GM18873 (cell line): ENCODE results near the gene GLB1L2.

ENCODE experiments used
- ATAC-seq: cut with Tn5 transposase; IDR thresholded peaks from one replicate; pipeline ENCODE4 v1.9.1; 2021; ENCODE audit warnings: mild to moderate bottlenecking, moderate library complexity, moderate number of reproducible peaks; ENCODE audit not compliant: unreplicated experiment, low FRiP score

GLB1L2 gene

GRCh38 chr11:134380785-134381184 is 49.0 kb downstream of the GLB1L2 start:
- ATAC-seq = no peak

DNA sequence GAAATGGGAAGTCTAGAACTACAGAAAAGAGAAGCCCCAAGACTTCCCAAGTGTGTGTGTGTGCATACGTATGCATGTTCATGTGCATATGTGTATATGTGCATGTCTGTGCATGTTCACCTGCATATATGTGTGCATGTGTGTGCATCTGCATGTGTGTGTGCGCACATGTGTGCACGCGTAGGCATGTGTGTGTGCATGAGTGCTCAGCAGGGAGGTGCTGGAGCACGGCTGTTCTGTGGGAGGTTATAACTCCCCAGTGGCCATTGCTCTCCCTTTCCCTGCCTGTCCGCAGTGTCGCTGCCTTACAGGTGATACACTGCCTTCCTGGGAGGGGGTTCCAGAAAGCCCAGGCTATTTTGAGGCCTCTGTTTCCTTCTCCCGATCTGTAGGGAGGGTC is 50.5 kb downstream of the GLB1L2 start:
- no peak for ATAC-seq

DNA sequence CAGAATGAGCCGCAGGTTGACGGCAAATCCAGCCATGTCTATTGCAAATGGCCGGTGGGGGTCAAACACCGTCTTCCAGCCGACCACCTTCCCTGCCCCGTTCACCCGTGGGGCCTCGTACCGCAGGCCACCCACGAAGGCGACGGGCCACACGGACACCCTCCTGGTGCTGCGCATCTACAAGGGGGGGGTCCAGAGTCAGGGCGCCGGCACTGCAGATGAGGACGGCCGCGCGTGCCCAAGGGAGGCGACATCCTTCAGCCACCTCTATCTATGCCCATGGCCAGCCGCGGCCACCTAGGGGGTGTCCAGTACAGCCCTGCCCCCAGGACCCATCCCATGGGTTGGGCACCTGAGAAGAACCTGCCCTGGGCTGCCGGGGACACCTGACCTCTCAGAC is 51.0 kb downstream of the GLB1L2 start:
- no peak for ATAC-seq

- no peak for ATAC-seq
Measured at GRCh38 chr11:134383576-134384221, 51.9 kb downstream of the GLB1L2 start.

DNA sequence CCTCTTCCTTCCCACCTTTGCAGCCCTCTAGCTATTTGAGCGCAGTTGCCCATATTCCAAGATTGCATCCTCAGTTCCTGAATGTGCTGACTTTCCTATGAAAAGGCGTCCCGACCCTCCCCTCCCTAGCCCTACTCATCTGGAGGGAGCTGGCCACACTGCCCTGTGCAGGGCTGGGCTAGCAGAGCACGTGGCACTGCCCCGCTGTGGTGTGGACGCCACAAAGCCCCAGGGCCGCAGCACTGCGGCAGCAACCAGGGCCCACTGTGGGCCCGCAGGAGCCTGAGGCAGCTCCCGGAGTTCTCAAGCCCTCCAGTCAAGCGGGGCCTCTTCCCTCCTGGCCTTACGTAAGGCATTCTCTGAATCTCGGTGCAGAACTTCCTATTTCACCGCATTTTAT is 52.6 kb downstream of the GLB1L2 start:
- ATAC-seq = no peak

GRCh38 chr11:134385171-134385570 is 53.4 kb downstream of the GLB1L2 start:
- no peak for ATAC-seq

DNA sequence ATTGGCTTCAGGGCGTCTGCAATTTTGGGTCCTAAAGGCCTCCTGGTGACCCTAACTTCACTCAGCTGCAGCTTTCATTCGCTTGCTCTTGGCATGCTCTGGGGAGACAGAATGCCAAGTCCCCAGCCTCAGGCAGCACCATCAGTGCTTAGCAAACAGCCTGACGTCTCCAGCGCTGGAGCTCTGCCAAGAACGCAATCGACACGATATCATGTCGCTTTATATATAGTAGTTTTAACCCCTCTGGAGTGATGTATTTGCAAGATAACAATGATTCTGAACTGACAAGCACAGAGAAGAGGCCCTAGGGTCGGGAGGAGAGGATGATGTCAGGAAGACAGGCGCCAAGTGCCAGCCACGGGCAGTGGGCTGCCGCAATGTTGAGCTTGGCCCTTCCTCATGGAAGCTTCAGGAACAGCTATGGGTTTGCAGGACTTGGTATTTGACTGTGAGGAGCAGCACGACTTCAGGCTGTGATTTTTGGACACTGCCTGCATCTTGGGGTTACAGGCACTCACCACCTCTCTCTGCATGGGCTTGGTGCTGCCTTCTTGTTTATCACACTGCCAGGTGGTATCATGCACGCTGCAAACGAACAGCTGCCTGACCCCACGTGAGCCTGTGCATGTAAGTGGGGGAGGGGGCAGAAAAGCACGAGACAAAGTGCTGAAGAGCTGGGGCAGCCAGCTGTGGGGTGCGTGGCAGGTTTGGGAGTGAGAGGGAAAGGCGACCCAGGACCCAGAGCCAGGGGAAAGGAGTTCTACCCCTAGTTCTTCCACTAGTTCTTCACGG is 54.2 kb downstream of the GLB1L2 start:
- no peak for ATAC-seq

DNA sequence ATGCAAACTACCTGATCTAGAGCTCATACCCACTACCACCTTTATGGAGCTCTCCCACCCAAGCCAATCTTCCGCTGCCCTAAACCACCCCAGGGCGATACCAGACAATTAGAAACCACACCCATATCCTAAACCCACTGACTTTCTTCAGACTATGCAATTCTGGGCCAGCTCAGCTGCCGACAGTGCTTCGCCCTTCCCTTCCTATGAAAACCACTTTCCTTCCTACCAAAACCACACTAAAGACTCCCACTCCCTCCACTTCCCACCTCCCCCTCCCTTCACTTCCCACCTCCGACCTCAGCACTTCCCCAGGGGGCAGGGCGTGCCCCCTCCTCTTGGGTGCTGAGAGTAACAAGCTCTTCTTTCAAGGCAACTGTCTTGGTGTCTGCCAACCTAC is 55.2 kb downstream of the GLB1L2 start:
- ATAC-seq = no peak

DNA sequence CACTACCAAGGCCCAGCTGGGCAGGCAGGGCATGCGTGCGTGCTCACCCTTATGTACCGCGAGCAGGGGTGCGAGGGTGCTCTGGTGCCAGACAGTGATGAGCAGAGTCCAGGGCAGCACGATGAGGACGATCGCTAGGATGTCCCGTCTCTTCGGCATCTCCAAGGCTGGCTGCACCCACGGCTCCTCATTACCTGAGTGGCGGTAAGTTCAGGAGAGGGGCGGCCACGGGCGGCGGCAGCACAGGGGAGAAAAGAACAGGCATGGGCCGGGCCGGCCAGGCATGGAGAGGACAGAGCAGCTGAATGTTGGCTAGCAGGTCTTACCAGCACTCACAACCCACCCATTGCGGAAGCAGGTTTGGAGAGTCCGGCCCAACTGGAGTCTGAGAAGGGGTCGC is 55.7 kb downstream of the GLB1L2 start:
- ATAC-seq = no peak

- ATAC-seq = no peak
Measured at GRCh38 chr11:134388590-134388989, 56.8 kb downstream of the GLB1L2 start.

- no peak for ATAC-seq
Measured at GRCh38 chr11:134389464-134390180, 57.8 kb downstream of the GLB1L2 start.

GRCh38 chr11:134390706-134391569 is 59.1 kb downstream of the GLB1L2 start:
- no peak for ATAC-seq

DNA sequence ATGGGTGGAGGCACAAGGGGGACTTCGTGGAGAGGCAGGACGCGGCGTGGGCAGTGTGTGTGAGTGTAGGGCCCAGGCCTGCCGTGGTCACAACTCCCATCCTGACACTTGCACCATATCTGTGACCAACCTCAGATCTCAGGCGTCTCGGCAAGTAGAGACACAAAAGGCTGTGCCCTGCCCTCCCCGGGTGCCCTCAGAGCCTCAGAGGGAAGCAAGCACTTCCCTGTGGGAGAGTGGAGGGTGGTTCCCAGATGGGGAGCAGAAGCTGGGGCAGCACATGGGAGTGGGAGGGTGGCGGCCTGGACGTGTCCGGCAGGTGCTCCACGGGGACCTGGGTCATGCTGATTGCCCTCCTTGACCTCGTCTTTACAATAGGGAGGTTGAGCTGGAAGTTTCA is 59.9 kb downstream of the GLB1L2 start:
- ATAC-seq = no peak

DNA sequence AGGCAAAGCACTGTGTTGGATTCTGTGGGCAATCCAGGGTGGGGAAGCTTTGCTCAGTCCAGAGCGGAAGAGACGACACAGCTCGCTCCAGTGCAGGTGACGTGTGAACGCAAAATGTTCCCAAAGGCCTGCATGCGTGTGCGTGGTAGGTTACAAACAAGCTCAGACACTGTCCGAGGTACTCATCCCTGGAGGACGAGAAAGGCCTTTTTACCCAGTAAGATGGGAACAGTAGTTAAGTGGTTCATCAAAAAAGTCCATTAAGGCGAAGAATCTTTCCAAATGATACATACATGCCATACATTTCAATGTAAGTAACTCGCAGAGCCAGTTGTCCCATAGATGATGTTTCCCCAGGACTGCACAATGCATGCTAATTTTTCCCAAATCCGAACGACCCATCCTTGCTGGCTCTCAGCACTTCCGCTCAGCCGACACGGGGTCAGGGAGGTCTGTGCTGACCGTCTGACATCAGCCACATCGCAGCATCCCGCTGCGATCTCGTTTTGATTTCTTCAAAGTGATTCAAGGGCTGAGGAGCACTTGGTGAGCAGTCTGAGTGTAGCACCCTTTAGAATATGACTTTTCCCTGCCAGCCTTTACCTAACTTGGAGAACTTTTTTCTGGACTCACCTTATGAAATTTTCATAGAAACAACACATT is 61.3 kb downstream of the GLB1L2 start:
- no peak for ATAC-seq

DNA sequence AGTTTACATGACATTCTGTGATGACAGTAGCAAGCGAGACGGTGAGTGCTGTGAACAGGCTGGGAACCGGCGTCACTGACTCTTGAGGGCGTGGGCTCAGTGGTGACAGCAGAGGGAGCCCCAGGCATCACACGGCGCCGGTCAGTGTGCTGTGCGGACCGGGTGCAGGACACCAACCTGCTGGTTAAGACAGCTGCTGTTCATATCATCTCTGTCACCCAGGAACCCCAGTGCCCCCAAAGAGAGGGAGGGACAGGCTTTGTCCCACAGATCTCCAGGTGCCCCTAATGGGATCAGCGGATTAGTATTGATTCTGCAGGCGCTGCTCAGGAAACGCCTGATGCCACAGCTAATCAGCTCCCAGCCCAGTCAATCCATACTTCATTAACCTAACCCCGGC is 61.9 kb downstream of the GLB1L2 start:
- no peak for ATAC-seq

- no peak for ATAC-seq
Measured at GRCh38 chr11:134394311-134394710, 62.5 kb downstream of the GLB1L2 start.

DNA sequence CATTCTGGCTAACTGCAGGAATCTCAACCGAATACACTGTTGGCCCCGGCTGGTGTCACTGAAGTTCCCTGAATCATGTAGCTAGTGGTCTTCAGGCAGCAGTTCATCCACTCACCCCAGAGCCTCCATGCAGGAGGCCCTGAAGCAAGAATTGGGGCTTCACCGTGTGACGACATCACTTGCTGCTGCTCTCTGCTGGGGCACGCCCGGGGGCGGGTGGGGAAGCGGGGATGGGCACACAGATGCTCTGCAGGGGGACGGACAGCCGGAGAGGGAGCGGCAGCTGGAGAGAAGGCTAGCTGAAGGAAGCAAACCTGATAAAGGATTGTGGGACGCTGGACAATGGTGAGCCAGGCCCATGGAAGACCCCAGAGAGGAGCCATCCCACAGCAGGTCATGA is 63.2 kb downstream of the GLB1L2 start:
- no peak for ATAC-seq

DNA sequence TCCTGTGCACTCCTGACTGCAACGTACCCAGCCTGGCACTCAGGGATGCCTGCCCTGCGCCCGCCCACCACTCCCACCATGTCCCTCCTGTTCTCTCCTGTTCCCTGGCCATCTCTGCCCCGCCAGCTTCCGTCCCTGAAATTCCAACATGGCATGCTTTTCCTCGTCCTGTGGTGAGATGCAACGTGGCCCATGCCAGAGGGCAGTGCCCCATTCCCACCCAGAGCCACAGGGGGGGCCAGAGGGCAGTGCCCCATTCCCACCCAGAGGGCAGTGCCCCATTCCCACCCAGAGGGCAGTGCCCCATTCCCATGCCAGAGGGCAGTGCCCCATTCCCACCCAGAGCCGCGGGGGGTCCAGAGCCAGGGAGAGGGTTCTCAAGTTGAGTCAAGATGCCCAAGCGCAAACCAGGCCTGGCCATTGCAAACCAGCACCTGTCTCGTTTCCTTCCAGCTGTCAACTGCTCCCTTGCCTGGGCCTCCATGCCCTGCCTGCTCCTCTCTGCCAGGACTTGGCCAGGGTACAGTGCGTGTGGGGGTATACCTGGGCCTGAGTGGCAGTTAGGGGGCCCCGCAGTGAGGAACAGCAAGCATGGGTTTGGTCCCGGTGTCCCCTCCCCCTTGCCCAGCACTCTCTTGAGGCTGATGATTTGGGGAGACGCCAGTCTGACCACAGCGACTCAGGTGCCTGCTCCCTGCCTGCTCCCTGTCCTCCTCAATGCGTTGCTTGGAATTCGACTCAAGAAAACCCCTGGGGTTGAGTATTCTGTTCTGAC is 65.7 kb downstream of the GLB1L2 start:
- ATAC-seq = no peak

GRCh38 chr11:134398079-134398444 is 66.3 kb downstream of the GLB1L2 start:
- no peak for ATAC-seq
